CD4-positive, alpha-beta memory T cell (primary cell): ENCODE data around the gene GTF2F1. TPM values are rescaled to one million over a fixed set of nuclear protein-coding genes. Genes with fewer than 3 reads are reported as not detected.
"Not testable (repeated sequence)": the region's sequence is repeated elsewhere in the genome, so short reads cannot be mapped to it uniquely, and the experiment has no call there.

Experiments used
- CTCF ChIA-PET: fragments of 350-600 bp; sonication (Branson Sonifier 250); formaldehyde crosslinking; loops from one replicate; lab custom pipeline; 2021; ENCODE audit warnings: inconsistent platforms; ENCODE audit not compliant: partially characterized antibody; lab: Charles Lee
- POLR2A ChIA-PET: fragments of 350-600 bp; sonication (Branson Sonifier 250); formaldehyde crosslinking; loops from one replicate; lab custom pipeline; 2021; ENCODE audit not compliant: partially characterized antibody; lab: Charles Lee
- DNase-seq, 5 donors: peaks; one replicate each; pipeline versions ENCODE4 v3.0.0 to v3.0.0-alpha.2; 2020 to 2022; ENCODE audit warnings: mixed read lengths in 1 of 5
- H3K27ac ChIP-seq: one replicate; pipeline ENCODE4 v1.7.0; 2013; ENCODE audit warnings: low read depth, low read length
- H3K27me3 ChIP-seq: 2 replicates; pipeline ENCODE4 v1.7.0; 2013; ENCODE audit warnings: mild to moderate bottlenecking, low read length, moderate library complexity; ENCODE audit not compliant: insufficient read depth
- H3K36me3 ChIP-seq: 2 replicates; pipeline ENCODE4 v1.7.0; 2013; ENCODE audit warnings: mild to moderate bottlenecking, low read length, moderate library complexity; ENCODE audit not compliant: insufficient read depth
- H3K4me1 ChIP-seq: 2 replicates; pipeline ENCODE4 v1.7.0; 2013; ENCODE audit warnings: mild to moderate bottlenecking, low read length, moderate library complexity; ENCODE audit not compliant: insufficient read depth
- H3K4me3 ChIP-seq, 2 donors: one replicate each; pipeline ENCODE4 v1.7.0; 2013; ENCODE audit warnings: low read length in 2 of 2, mild to moderate bottlenecking in 1 of 2
- H3K9me3 ChIP-seq, 2 donors: one replicate each; pipeline ENCODE4 v1.7.0; 2013; ENCODE audit warnings: low read length in 2 of 2, control low read depth in 1 of 2; ENCODE audit not compliant: control insufficient read depth in 1 of 2
- H3K27ac Mint-ChIP-seq, 7 donors: one replicate each; pipeline ENCODE4 v1.8.0; 2020 to 2021; ENCODE audit warnings: mixed read lengths in 7 of 7, mild to moderate bottlenecking in 6 of 7, inconsistent platforms in 3 of 7, moderate library complexity in 3 of 7
- H3K27me3 Mint-ChIP-seq, 2 donors: one replicate each; pipeline ENCODE4 v1.8.0; 2020 to 2021; ENCODE audit warnings: mixed read lengths in 2 of 2
- H3K36me3 Mint-ChIP-seq, 2 donors: one replicate each; pipeline ENCODE4 v1.8.0; 2020 to 2021; ENCODE audit warnings: mixed read lengths in 2 of 2, inconsistent platforms in 1 of 2, mild to moderate bottlenecking in 1 of 2
- H3K4me1 Mint-ChIP-seq, 4 donors: one replicate each; pipeline ENCODE4 v1.8.0; 2020 to 2021; ENCODE audit warnings: mixed read lengths in 4 of 4, mild to moderate bottlenecking in 1 of 4
- H3K4me3 Mint-ChIP-seq, 8 donors: one replicate each; pipeline ENCODE4 v1.8.0; 2020 to 2021; ENCODE audit warnings: mixed read lengths in 8 of 8, mild to moderate bottlenecking in 7 of 8, moderate library complexity in 6 of 8, inconsistent platforms in 3 of 8
- H3K9me3 Mint-ChIP-seq, 8 donors: one replicate each; pipeline ENCODE4 v1.8.0; 2020 to 2021; ENCODE audit warnings: mixed read lengths in 8 of 8, mild to moderate bottlenecking in 5 of 8, inconsistent platforms in 3 of 8, moderate library complexity in 1 of 8
- intact Hi-C: fragments of 100-400 bp; cut with micrococcal nuclease; formaldehyde crosslinking; loops from one replicate; pipeline ENCODE4 v1.15.1; 2023
- polyA plus RNA-seq, 2 donors: library from polyadenylated mRNA; unstranded; fragments of 300-500 nt; fragmentation: Illumina TruSeq; gene quantifications; one replicate each; pipeline ENCODE4 v1.2.3, GENCODE V29; 2021
- total RNA-seq, 2 experiments: library from RNA; stranded (reverse); gene quantifications; one replicate each; pipeline ENCODE4 v1.2.3, GENCODE V29; 2021

The GTF2F1 gene
- total and polyA plus RNA-seq, 4 experiments from 2014 or later, result 6.6 to 57.7 (median 41.9) TPM

GRCh38 chr19:6364353-6364752 is 28.6 kb downstream of the GTF2F1 start:
- peak overlapping the region in 2 of 8 donors; percentile 36 for H3K4me3 Mint-ChIP-seq
- H3K27ac Mint-ChIP-seq, result peak overlapping the region in 1 of 7 donors; percentile 41
- DNase-seq, result peak in 1 of 5 donors; percentile 18
- Histone ChIP-seq H3K4me1 (peaks cover 23% of the 10 kb centered on the region), H3K9me3 (no peaks in the 10 kb centered on the region), H3K27me3 (no peaks in the 10 kb centered on the region), H3K36me3 (peaks cover 50% of the 10 kb centered on the region), H3K27ac (no peak overlapping the region), H3K4me3 (no peak overlapping the region)
- POLR2A ChIA-PET, result interaction anchor here (5.4 kb wide), 1 partner anchor 8 kb away, joined by 123 read pairs; the partner anchor contains the start of gene ALKBH7
- H3K4me1 Mint-ChIP-seq, result peaks cover 8 to 30% (median 20%) of the 10 kb centered on the region in 4 donors
- H3K27me3 Mint-ChIP-seq, result no peaks in the 10 kb centered on the region
- intact Hi-C loops, result loop anchor here (5.0 to 10.0 kb wide), 2 partner anchors 570 to 1168 kb away; partner anchors contain the start of gene DUS3L
- H3K9me3 Mint-ChIP-seq, result no peaks in the 10 kb centered on the region
- CTCF ChIA-PET, result interaction anchor here (0.8 kb wide), 1 partner anchor 8 kb away, joined by 3 read pairs; the partner anchor contains the start of gene ALKBH7
- peaks cover 29 to 46% of the 10 kb centered on the region in 2 donors for H3K36me3 Mint-ChIP-seq

GRCh38 chr19:6362351-6362801 is 30.6 kb downstream of the GTF2F1 start:
- POLR2A ChIA-PET, result interaction anchor here (0.7 to 5.4 kb wide), 7 partner anchors 10 to 706 kb away, joined by 3 to 123 read pairs (median 10); partner anchors contain the start of genes ALKBH7, DENND1C, GTF2F1 and KHSRP
- DNase-seq, result peak; percentile 64 to 75 (median 72)
- Mint-ChIP-seq H3K36me3 (peaks cover 20 to 35% of the 10 kb centered on the region in 2 donors), H3K27me3 (no peaks in the 10 kb centered on the region), H3K9me3 (no peaks in the 10 kb centered on the region), H3K4me1 (peaks cover 10 to 29% (median 19%) of the 10 kb centered on the region in 4 donors), H3K4me3 (peak overlapping the region; percentile 90 to 98 (median 95)), H3K27ac (peak overlapping the region; percentile 91 to 97 (median 95))
- CTCF ChIA-PET, result no interaction called here
- Histone ChIP-seq H3K9me3 (no peaks in the 10 kb centered on the region), H3K36me3 (peaks cover 32% of the 10 kb centered on the region), H3K4me1 (peaks cover 23% of the 10 kb centered on the region), H3K4me3 (peak overlapping the region; percentile 92 to 97), H3K27me3 (no peaks in the 10 kb centered on the region), H3K27ac (peak overlapping the region; percentile 78)
- intact Hi-C loops, result loop anchor here (5.0 to 10.0 kb wide), 2 partner anchors 568 to 1170 kb away; partner anchors contain the start of gene DUS3L

- intact Hi-C loops, result loop anchor here (5.0 to 10.0 kb wide), 2 partner anchors 567 to 1170 kb away; partner anchors contain the start of gene DUS3L
These were observed 31.0 kb downstream of the GTF2F1 start for GRCh38 chr19:6362027-6362350.

GRCh38 chr19:6360857-6361216 is 32.1 kb downstream of the GTF2F1 start:
- Histone ChIP-seq H3K27ac (peak overlapping the region; percentile 78), H3K4me1 (peaks cover 23% of the 10 kb centered on the region), H3K36me3 (peaks cover 19% of the 10 kb centered on the region), H3K4me3 (peak overlapping the region in 1 of 2 donors; percentile 92)
- ChIA-PET CTCF (interaction anchor here (0.6 to 0.9 kb wide), 3 partner anchors 11 to 143 kb away, joined by 3 to 6 read pairs (median 3); partner anchors contain the start of gene ALKBH7), POLR2A (interaction anchor here (0.6 to 5.4 kb wide), 9 partner anchors 7 to 120 kb away, joined by 3 to 123 read pairs (median 5); partner anchors contain the start of genes ALKBH7, DENND1C, GTF2F1 and KHSRP)
- H3K27me3 Mint-ChIP-seq, H3K9me3 ChIP-seq, H3K27me3 ChIP-seq, H3K9me3 Mint-ChIP-seq: not testable (repeated sequence)
- peak in 1 of 5 donors; percentile 27 for DNase-seq
- H3K27ac Mint-ChIP-seq, result peak overlapping the region in 5 of 7 donors; percentile 91 to 95 (median 92)
- H3K4me3 Mint-ChIP-seq, result peak overlapping the region; percentile 90 to 98 (median 95)
- peaks cover 15 to 28% of the 10 kb centered on the region in 2 donors for H3K36me3 Mint-ChIP-seq
- intact Hi-C loops, result loop anchor here (1.0 to 10.0 kb wide), 9 partner anchors 12 to 1171 kb away; partner anchors contain the start of genes DUS3L, GTF2F1 and RFX2
- H3K4me1 Mint-ChIP-seq, result peaks cover 10 to 29% (median 16%) of the 10 kb centered on the region in 4 donors

More at GRCh38 chr19:6362027-6362350, 31.0 kb downstream of the GTF2F1 start:
- H3K27ac Mint-ChIP-seq, result peak overlapping the region; percentile 91 to 97 (median 95)
- no peaks in the 10 kb centered on the region for H3K27me3 Mint-ChIP-seq
- peak overlapping the region; percentile 90 to 98 (median 95) for H3K4me3 Mint-ChIP-seq
- Histone ChIP-seq H3K36me3 (peaks cover 28% of the 10 kb centered on the region), H3K4me1 (peaks cover 23% of the 10 kb centered on the region), H3K27me3 (no peaks in the 10 kb centered on the region), H3K9me3 (no peaks in the 10 kb centered on the region), H3K4me3 (peak overlapping the region; percentile 92 to 97), H3K27ac (peak overlapping the region; percentile 78)
- H3K36me3 Mint-ChIP-seq, result peaks cover 20 to 34% of the 10 kb centered on the region in 2 donors
- CTCF ChIA-PET, result no interaction called here
- H3K9me3 Mint-ChIP-seq, result no peaks in the 10 kb centered on the region
- DNase-seq, result peak in 1 of 5 donors; percentile 14
- POLR2A ChIA-PET, result interaction anchor here (1.4 to 5.4 kb wide), 6 partner anchors 11 to 707 kb away, joined by 3 to 123 read pairs (median 16); partner anchors contain the start of genes ALKBH7, DENND1C, GTF2F1 and KHSRP
- H3K4me1 Mint-ChIP-seq, result peaks cover 10 to 29% (median 19%) of the 10 kb centered on the region in 4 donors

GRCh38 chr19:6360445-6360844 is 32.5 kb downstream of the GTF2F1 start:
- CTCF ChIA-PET, H3K27me3 Mint-ChIP-seq, H3K4me3 Mint-ChIP-seq, H3K27me3 ChIP-seq, H3K4me3 ChIP-seq, H3K27ac ChIP-seq, DNase-seq, H3K9me3 ChIP-seq, H3K9me3 Mint-ChIP-seq: not testable (repeated sequence)
- Histone ChIP-seq H3K4me1 (peaks cover 23% of the 10 kb centered on the region), H3K36me3 (peaks cover 15% of the 10 kb centered on the region)
- intact Hi-C loops, result loop anchor here (2.0 to 10.0 kb wide), 4 partner anchors 144 to 1172 kb away; partner anchors contain the start of genes DUS3L and RFX2
- POLR2A ChIA-PET, result interaction anchor here (0.7 to 5.4 kb wide), 6 partner anchors 12 to 121 kb away, joined by 3 to 123 read pairs (median 16); partner anchors contain the start of genes ALKBH7, DENND1C, GTF2F1 and KHSRP
- Mint-ChIP-seq H3K4me1 (peaks cover 10 to 29% (median 16%) of the 10 kb centered on the region in 4 donors), H3K27ac (peak overlapping the region in 1 of 7 donors; percentile 92), H3K36me3 (peaks cover 14 to 27% of the 10 kb centered on the region in 2 donors)

GRCh38 chr19:6359568-6360341 is 33.2 kb downstream of the GTF2F1 start:
- H3K27me3 Mint-ChIP-seq, result no peaks in the 10 kb centered on the region
- no peak for DNase-seq
- Histone ChIP-seq H3K4me1 (peaks cover 23% of the 10 kb centered on the region), H3K27ac (no peak overlapping the region), H3K36me3 (peaks cover 9% of the 10 kb centered on the region), H3K4me3 (no peak overlapping the region), H3K9me3 (no peaks in the 10 kb centered on the region), H3K27me3 (no peaks in the 10 kb centered on the region)
- H3K27ac Mint-ChIP-seq, result peak overlapping the region in 5 of 7 donors; percentile 10 to 40 (median 24)
- H3K4me1 Mint-ChIP-seq, result peaks cover 10 to 29% (median 16%) of the 10 kb centered on the region in 4 donors
- no peaks in the 10 kb centered on the region for H3K9me3 Mint-ChIP-seq
- ChIA-PET CTCF (no interaction called here), POLR2A (interaction anchor here (0.6 to 5.4 kb wide), 5 partner anchors 13 to 147 kb away, joined by 3 to 123 read pairs (median 10); partner anchors contain the start of genes ALKBH7, DENND1C and KHSRP)
- H3K36me3 Mint-ChIP-seq, result peaks cover 10 to 23% of the 10 kb centered on the region in 2 donors
- peak overlapping the region in 1 of 8 donors; percentile 59 for H3K4me3 Mint-ChIP-seq
- intact Hi-C loops, result loop anchor here (2.0 to 10.0 kb wide), 4 partner anchors 145 to 1173 kb away; partner anchors contain the start of genes DUS3L and RFX2
